ENCODE measurements around the gene LDLRAD4.

Gene LDLRAD4

GRCh38 chr18:13179566-13180113, 38.9 kb upstream of the LDLRAD4 start:
- peaks cover 3% of the 10 kb centered on the region for H3K27me3 ChIP-seq (ENCODE audit: insufficient read depth, poor library complexity, severe bottlenecking)
- DNase-seq (ENCODE audit: low read depth in 1 of 2, low spot score in 1 of 2), result no peak
- no peak overlapping the region for H3K4me3 ChIP-seq (replicated peaks; ENCODE audit: insufficient read depth, low read length)
- H3K27ac ChIP-seq (replicated peaks), result no peak overlapping the region
- no peak for TF ChIP-seq GABPA (IDR thresholded peaks at IDR 0.05; ENCODE audit: low read depth)
- TF ChIP-seq, protein P1, sequence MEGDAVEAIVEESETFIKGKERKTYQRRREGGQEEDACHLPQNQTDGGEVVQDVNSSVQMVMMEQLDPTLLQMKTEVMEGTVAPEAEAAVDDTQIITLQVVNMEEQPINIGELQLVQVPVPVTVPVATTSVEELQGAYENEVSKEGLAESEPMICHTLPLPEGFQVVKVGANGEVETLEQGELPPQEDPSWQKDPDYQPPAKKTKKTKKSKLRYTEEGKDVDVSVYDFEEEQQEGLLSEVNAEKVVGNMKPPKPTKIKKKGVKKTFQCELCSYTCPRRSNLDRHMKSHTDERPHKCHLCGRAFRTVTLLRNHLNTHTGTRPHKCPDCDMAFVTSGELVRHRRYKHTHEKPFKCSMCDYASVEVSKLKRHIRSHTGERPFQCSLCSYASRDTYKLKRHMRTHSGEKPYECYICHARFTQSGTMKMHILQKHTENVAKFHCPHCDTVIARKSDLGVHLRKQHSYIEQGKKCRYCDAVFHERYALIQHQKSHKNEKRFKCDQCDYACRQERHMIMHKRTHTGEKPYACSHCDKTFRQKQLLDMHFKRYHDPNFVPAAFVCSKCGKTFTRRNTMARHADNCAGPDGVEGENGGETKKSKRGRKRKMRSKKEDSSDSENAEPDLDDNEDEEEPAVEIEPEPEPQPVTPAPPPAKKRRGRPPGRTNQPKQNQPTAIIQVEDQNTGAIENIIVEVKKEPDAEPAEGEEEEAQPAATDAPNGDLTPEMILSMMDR (IDR thresholded peaks at IDR 0.05; ENCODE audit: insufficient read depth, low read length), result no peak
- TF ChIP-seq POLR2AphosphoS5 (IDR thresholded peaks at IDR 0.05; ENCODE audit: low read depth), result no peak

- no peak for DNase-seq (ENCODE audit: low read depth in 1 of 2, low spot score in 1 of 2)
- Histone ChIP-seq H3K27me3 (ENCODE audit: insufficient read depth, poor library complexity, severe bottlenecking) (peaks cover 3% of the 10 kb centered on the region), H3K4me3 (replicated peaks; ENCODE audit: insufficient read depth, low read length) (no peak overlapping the region), H3K27ac (replicated peaks) (no peak overlapping the region)
- TF ChIP-seq SPI1 (IDR thresholded peaks at IDR 0.05; ENCODE audit: borderline replicate concordance, low read depth) (no peak), POLR2AphosphoS5 (IDR thresholded peaks at IDR 0.05; ENCODE audit: low read depth) (no peak), REST (IDR thresholded peaks at IDR 0.05; ENCODE audit: insufficient replicate concordance, low read depth) (no peak), GABPA (IDR thresholded peaks at IDR 0.05; ENCODE audit: low read depth) (no peak)
- TF ChIP-seq, protein P1 (IDR thresholded peaks at IDR 0.05; ENCODE audit: insufficient read depth, low read length), result no peak
Observed at GRCh38 chr18:13180614-13181375, 37.8 kb upstream of the LDLRAD4 start.

DNA sequence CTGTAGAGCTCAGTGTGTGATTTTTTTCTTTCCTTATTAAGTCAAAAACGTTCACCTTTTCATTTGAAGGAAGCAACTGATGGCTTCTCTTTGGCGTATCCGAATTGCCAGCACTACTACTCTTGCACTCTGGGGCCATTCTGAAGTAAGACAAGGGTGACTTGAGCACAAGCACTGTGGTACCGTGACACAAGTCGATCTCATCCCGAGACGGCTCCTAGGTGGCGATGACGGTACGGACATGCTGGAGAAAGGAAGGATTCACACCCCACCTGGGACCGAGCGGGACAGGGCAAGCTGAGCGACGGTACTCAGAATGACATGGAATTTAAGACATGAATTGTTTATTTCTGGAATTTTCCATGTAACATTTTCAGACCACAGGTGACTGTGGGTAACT, 36.8 kb upstream of the LDLRAD4 start:
- no peak for DNase-seq (ENCODE audit: low read depth in 1 of 2, low spot score in 1 of 2)
- TF ChIP-seq POLR2AphosphoS5 (IDR thresholded peaks at IDR 0.05; ENCODE audit: low read depth), result no peak
- TF ChIP-seq GABPA (IDR thresholded peaks at IDR 0.05; ENCODE audit: low read depth), result no peak
- H3K27ac ChIP-seq (replicated peaks), result no peak overlapping the region
- no peak overlapping the region for H3K4me3 ChIP-seq (replicated peaks; ENCODE audit: insufficient read depth, low read length)
- peaks cover 3% of the 10 kb centered on the region for H3K27me3 ChIP-seq (ENCODE audit: insufficient read depth, poor library complexity, severe bottlenecking)

- Histone ChIP-seq H3K27me3 (ENCODE audit: insufficient read depth, poor library complexity, severe bottlenecking) (peaks cover 8% of the 10 kb centered on the region), H3K4me3 (replicated peaks; ENCODE audit: insufficient read depth, low read length) (no peak overlapping the region), H3K27ac (replicated peaks) (no peak overlapping the region)
- no peak for DNase-seq (ENCODE audit: low read depth in 1 of 2, low spot score in 1 of 2)
- TF ChIP-seq SPI1 (IDR thresholded peaks at IDR 0.05; ENCODE audit: borderline replicate concordance, low read depth) (no peak), GABPA (IDR thresholded peaks at IDR 0.05; ENCODE audit: low read depth) (no peak), REST (IDR thresholded peaks at IDR 0.05; ENCODE audit: insufficient replicate concordance, low read depth) (no peak), POLR2AphosphoS5 (IDR thresholded peaks at IDR 0.05; ENCODE audit: low read depth) (no peak)
- TF ChIP-seq, protein P1 (IDR thresholded peaks at IDR 0.05; ENCODE audit: insufficient read depth, low read length), result no peak
Observed at GRCh38 chr18:13183359-13183758, 35.2 kb upstream of the LDLRAD4 start.

Measured in HL-60 (cell line).